RKO (cell line): Measurements from ENCODE around the gene C14orf132.
"Not testable (repeated sequence)": the region's sequence is repeated elsewhere in the genome, so short reads cannot be mapped to it uniquely, and the experiment has no call there.

Source experiments
- DNase-seq: peaks from one replicate; pipeline ENCODE4 v3.0.0-alpha.2; 2016; ENCODE audit warnings: low spot score

C14orf132 gene

GRCh38 chr14:96059519-96060135 lies 20.5 kb downstream of the C14orf132 start:
- DNase-seq, result no peak

- no peak for DNase-seq
Observed at GRCh38 chr14:96060186-96060933, 21.2 kb downstream of the C14orf132 start.

GRCh38 chr14:96062010-96062409 lies 22.8 kb downstream of the C14orf132 start:
- no peak for DNase-seq

GRCh38 chr14:96062506-96062905 lies 23.3 kb downstream of the C14orf132 start:
- DNase-seq, result no peak

GRCh38 chr14:96064866-96065265 lies 25.7 kb downstream of the C14orf132 start:
- DNase-seq, result no peak

- no peak for DNase-seq
Observed at GRCh38 chr14:96065661-96066459, 26.7 kb downstream of the C14orf132 start.

GRCh38 chr14:96066976-96067375 lies 27.8 kb downstream of the C14orf132 start:
- no peak for DNase-seq

GRCh38 chr14:96067985-96068930 lies 29.1 kb downstream of the C14orf132 start:
- no peak for DNase-seq

- DNase-seq, result no peak
Observed at GRCh38 chr14:96069421-96069820, 30.3 kb downstream of the C14orf132 start.

- DNase-seq, result no peak
Observed at GRCh38 chr14:96071561-96071960, 32.4 kb downstream of the C14orf132 start.

- DNase-seq, result no peak
Observed at GRCh38 chr14:96072076-96072475, 32.9 kb downstream of the C14orf132 start.

GRCh38 chr14:96072746-96073145 lies 33.6 kb downstream of the C14orf132 start:
- DNase-seq, result no peak

GRCh38 chr14:96073260-96074039 lies 34.3 kb downstream of the C14orf132 start:
- DNase-seq, result not testable (repeated sequence)

- no peak for DNase-seq
Observed at GRCh38 chr14:96077983-96078624, 38.9 kb downstream of the C14orf132 start.

GRCh38 chr14:96078625-96079016 lies 39.5 kb downstream of the C14orf132 start:
- no peak for DNase-seq

GRCh38 chr14:96079066-96079465 lies 39.9 kb downstream of the C14orf132 start:
- DNase-seq, result no peak

GRCh38 chr14:96080571-96080970 lies 41.4 kb downstream of the C14orf132 start:
- DNase-seq, result no peak

GRCh38 chr14:96081224-96081623 lies 42.1 kb downstream of the C14orf132 start:
- no peak for DNase-seq

- no peak for DNase-seq
Observed at GRCh38 chr14:96081767-96082400, 42.7 kb downstream of the C14orf132 start.
